Transverse colon (tissue), 4 donors: Measurements from ENCODE around the gene CXCR2. TPM values are rescaled to one million over a fixed set of nuclear protein-coding genes. Genes with fewer than 3 reads are reported as not detected.

ENCODE experiments used
- DNase-seq: peaks from one replicate; pipeline ENCODE4 v3.0.0-alpha.2; 2019
- H3K27ac ChIP-seq, 4 donors: fragments of 200-600 bp; sonication (generic); 2 replicates each; pipeline ENCODE4 v1.5.1; 2016 to 2018; ENCODE audit warnings: inconsistent platforms in 4 of 4
- H3K27me3 ChIP-seq: fragments of 200-600 bp; sonication (generic); 2 replicates; pipeline ENCODE4 v1.5.1; 2017; ENCODE audit warnings: inconsistent platforms
- H3K36me3 ChIP-seq, 4 donors: fragments of 200-600 bp; sonication (generic); 2 replicates each; pipeline ENCODE4 v1.5.1; 2017 to 2019; ENCODE audit warnings: inconsistent platforms in 4 of 4
- H3K4me1 ChIP-seq, 4 donors: fragments of 200-600 bp; sonication (generic); 2 replicates each; pipeline ENCODE4 v1.5.1; 2017 to 2020; ENCODE audit warnings: inconsistent platforms in 4 of 4
- H3K4me3 ChIP-seq, 4 donors: fragments of 200-600 bp; sonication (generic); 1 replicate in 1 of 4; 2 replicates in 3 of 4; pipeline versions ENCODE4 v1.5.1 to v1.6.1; 2017 to 2019; ENCODE audit warnings: inconsistent platforms in 4 of 4
- H3K9me3 ChIP-seq, 2 donors: fragments of 200-600 bp; sonication (generic); 2 replicates each; pipeline ENCODE4 v1.5.1; 2017 to 2019; ENCODE audit warnings: inconsistent platforms in 2 of 2
- CTCF ChIP-seq, 5 experiments: fragments of 200-600 bp in 3 of 5; fragments of 450-650 bp in 2 of 5; sonication (generic) in 3 of 5; IDR thresholded peaks; 1 replicate in 2 of 5; 2 replicates in 3 of 5; pipeline ENCODE4 v1.5.1; 2016 to 2017; ENCODE audit warnings: antibody characterized with exemption in 5 of 5, inconsistent platforms in 3 of 5, mild to moderate bottlenecking in 2 of 5, moderate library complexity in 1 of 5
- EP300 ChIP-seq: sonication (generic); formaldehyde crosslinking; IDR thresholded peaks from one replicate; pipeline ENCODE4 v1.6.1; 2017; ENCODE audit warnings: antibody characterized with exemption, low read depth
- POLR2A ChIP-seq: fragments of 450-650 bp; IDR thresholded peaks from one replicate; pipeline ENCODE4 v1.6.1; 2016; ENCODE audit warnings: antibody characterized with exemption, mild to moderate bottlenecking, moderate library complexity
- POLR2AphosphoS5 ChIP-seq, 3 donors: sonication (generic); formaldehyde crosslinking; IDR thresholded peaks; one replicate each; pipeline ENCODE4 v1.6.1; 2016; ENCODE audit warnings: antibody characterized with exemption in 3 of 3
- whole genome bisulfite sequencing, 2 donors: methylation state at CpG; one replicate each; pipeline ENCODE4 v1.1.5; 2018; ENCODE audit warnings: low coverage in 1 of 2; 5-methylcytosine and 5-hydroxymethylcytosine counted together
- in situ Hi-C, 4 donors: fragments of 200-750 bp; cut with MboI; loops; one replicate each; pipeline versions ENCODE4 v1.15.0 to v1.15.1; 2017; ENCODE audit warnings: low sequenced_read_pairs in 3 of 4, low pct_ligation_motif_present in 1 of 4, low pct_unique_long_range_greater_than_20kb in 1 of 4
- intact Hi-C: fragments of 100-400 bp; cut with DNase I; formaldehyde crosslinking; loops from one replicate; pipeline ENCODE4 v1.15.1; 2023; ENCODE audit warnings: low total_unique reads
- total RNA-seq, 4 donors: library from RNA; depleted of rRNA; stranded (reverse); fragments of >200 nt; gene quantifications; one replicate each; pipeline ENCODE4 v1.1.0, GENCODE V29; 2016

CXCR2 gene
- total RNA-seq, 4 donors from 2014 or later, result not detected

GRCh38 chr2:218081695-218082094 is 44.1 kb upstream of the CXCR2 start:
- in situ Hi-C loops, result no loop called here
- no peak overlapping the region for H3K27ac ChIP-seq
- 60 to 87% methylated on average over 1 to 7 of the region's 7 CpGs for WGBS, 2 donors
- intact Hi-C loops, result no loop called here
- no peak for TF ChIP-seq POLR2A
- TF ChIP-seq POLR2AphosphoS5 (IDR thresholded peaks at IDR 0.05), result no peak
- TF ChIP-seq CTCF (IDR thresholded peaks at IDR 0.05), result no peak
- no peak for TF ChIP-seq EP300
- no peaks in the 10 kb centered on the region for H3K27me3 ChIP-seq
- no peak overlapping the region for H3K4me3 ChIP-seq
- no peaks in the 10 kb centered on the region for H3K36me3 ChIP-seq
- DNase-seq, result no peak
- H3K4me1 ChIP-seq, result no peaks in the 10 kb centered on the region
- peaks cover 1 to 6% of the 10 kb centered on the region in 2 donors for H3K9me3 ChIP-seq

GRCh38 chr2:218082586-218083351 is 43.1 kb upstream of the CXCR2 start:
- DNase-seq, result no peak
- intact Hi-C loops, result no loop called here
- Histone ChIP-seq H3K27ac (no peak overlapping the region), H3K27me3 (no peaks in the 10 kb centered on the region), H3K9me3 (peaks cover 12 to 13% of the 10 kb centered on the region in 2 donors), H3K36me3 (no peaks in the 10 kb centered on the region), H3K4me1 (no peaks in the 10 kb centered on the region), H3K4me3 (no peak overlapping the region)
- in situ Hi-C loops, result no loop called here
- TF ChIP-seq POLR2AphosphoS5 (IDR thresholded peaks at IDR 0.05), result no peak
- no peak for TF ChIP-seq POLR2A
- no peak for TF ChIP-seq CTCF (IDR thresholded peaks at IDR 0.05)
- TF ChIP-seq EP300, result no peak
- WGBS, 2 donors, result 64 to 67% methylated on average over 11 to 14 of the region's 14 CpGs

DNA sequence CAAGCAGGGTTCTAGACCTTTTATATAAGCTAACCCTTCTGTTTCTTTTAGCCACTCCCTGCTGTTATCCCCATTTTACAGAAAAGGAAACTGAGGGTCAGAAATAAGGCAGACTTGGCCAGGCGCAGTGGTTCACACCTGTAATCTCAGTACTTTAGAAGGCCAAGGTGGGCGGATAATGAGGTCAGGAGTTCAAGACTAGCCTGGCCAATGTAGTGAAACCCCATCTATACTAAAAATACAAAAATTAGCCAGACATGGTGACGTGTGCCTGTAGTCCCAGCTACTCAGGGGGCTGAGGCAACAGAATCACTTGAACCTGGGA is 42.5 kb upstream of the CXCR2 start:
- peaks cover 12 to 13% of the 10 kb centered on the region in 2 donors for H3K9me3 ChIP-seq
- no peaks in the 10 kb centered on the region for H3K36me3 ChIP-seq
- TF ChIP-seq CTCF (IDR thresholded peaks at IDR 0.05) (no peak), POLR2AphosphoS5 (IDR thresholded peaks at IDR 0.05) (no peak), EP300 (no peak), POLR2A (no peak)
- no peak overlapping the region for H3K27ac ChIP-seq
- 82 to 83% methylated on average over 3 of the region's 3 CpGs for WGBS, 2 donors
- no peaks in the 10 kb centered on the region for H3K4me1 ChIP-seq
- H3K27me3 ChIP-seq, result no peaks in the 10 kb centered on the region
- H3K4me3 ChIP-seq, result no peak overlapping the region
- intact Hi-C loops, result no loop called here
- in situ Hi-C loops, result no loop called here
- DNase-seq, result no peak

- Histone ChIP-seq H3K27ac (no peak overlapping the region), H3K27me3 (no peaks in the 10 kb centered on the region), H3K4me1 (no peaks in the 10 kb centered on the region), H3K9me3 (peaks cover 12 to 13% of the 10 kb centered on the region in 2 donors), H3K36me3 (no peaks in the 10 kb centered on the region), H3K4me3 (no peak overlapping the region)
- no peak for TF ChIP-seq POLR2AphosphoS5 (IDR thresholded peaks at IDR 0.05)
- TF ChIP-seq CTCF (IDR thresholded peaks at IDR 0.05), result no peak
- no peak for TF ChIP-seq EP300
- TF ChIP-seq POLR2A, result no peak
- intact Hi-C loops, result no loop called here
- in situ Hi-C loops, result no loop called here
- no peak for DNase-seq
Measured at GRCh38 chr2:218086478-218086877, 39.4 kb upstream of the CXCR2 start.
